GM10248 (cell line): ENCODE data around the gene SH3YL1.

Experiments
- CTCF ChIA-PET: fragments of 300-600 bp; sonication (Branson Sonifier 250); formaldehyde crosslinking; extraction: SDS; loops from one replicate; lab custom pipeline; 2021; ENCODE audit warnings: antibody characterized with exemption; lab: Yijun Ruan, JAX
- POLR2A ChIA-PET: fragments of 350-650 bp; sonication (Branson Sonifier 250); formaldehyde crosslinking; extraction: SDS; loops from one replicate; lab custom pipeline; 2020; ENCODE audit warnings: antibody characterized with exemption; lab: Yijun Ruan, JAX
- DNase-seq: peaks from one replicate; pipeline ENCODE4 v3.0.0; 2012; ENCODE audit errors: extremely low spot score
- TF ChIP-seq, protein P1 (sequence below): IDR thresholded peaks from 2 replicates; pipeline ENCODE4 v1.5.1; 2012; ENCODE audit warnings: mild to moderate bottlenecking, low read depth; ENCODE audit errors: extremely low read depth, missing control alignments, control extremely low read depth

SH3YL1 gene

DNA sequence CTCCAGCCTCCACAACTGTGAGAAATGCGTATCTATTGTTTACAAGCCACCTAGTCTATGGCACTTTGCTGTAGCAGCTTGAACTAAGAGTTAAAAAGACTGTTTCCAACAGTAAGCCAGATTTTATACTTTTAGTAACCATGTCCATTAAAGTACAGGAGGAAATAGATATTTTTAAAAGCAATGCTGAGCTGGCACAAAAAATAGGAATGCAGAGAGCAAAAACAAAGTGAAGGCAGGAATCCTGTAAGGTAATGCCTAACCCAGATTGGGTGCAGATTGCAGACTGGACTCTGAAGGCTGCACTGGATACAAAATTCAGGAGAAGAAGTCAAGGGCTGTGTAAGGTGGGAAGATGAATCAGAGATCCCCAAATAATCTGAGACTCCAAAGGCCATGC is 55.5 kb downstream of the SH3YL1 start:
- ChIA-PET CTCF (no interaction called here), POLR2A (no interaction called here)
- DNase-seq = no peak
- TF ChIP-seq, protein P1, sequence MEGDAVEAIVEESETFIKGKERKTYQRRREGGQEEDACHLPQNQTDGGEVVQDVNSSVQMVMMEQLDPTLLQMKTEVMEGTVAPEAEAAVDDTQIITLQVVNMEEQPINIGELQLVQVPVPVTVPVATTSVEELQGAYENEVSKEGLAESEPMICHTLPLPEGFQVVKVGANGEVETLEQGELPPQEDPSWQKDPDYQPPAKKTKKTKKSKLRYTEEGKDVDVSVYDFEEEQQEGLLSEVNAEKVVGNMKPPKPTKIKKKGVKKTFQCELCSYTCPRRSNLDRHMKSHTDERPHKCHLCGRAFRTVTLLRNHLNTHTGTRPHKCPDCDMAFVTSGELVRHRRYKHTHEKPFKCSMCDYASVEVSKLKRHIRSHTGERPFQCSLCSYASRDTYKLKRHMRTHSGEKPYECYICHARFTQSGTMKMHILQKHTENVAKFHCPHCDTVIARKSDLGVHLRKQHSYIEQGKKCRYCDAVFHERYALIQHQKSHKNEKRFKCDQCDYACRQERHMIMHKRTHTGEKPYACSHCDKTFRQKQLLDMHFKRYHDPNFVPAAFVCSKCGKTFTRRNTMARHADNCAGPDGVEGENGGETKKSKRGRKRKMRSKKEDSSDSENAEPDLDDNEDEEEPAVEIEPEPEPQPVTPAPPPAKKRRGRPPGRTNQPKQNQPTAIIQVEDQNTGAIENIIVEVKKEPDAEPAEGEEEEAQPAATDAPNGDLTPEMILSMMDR = no peak

DNA sequence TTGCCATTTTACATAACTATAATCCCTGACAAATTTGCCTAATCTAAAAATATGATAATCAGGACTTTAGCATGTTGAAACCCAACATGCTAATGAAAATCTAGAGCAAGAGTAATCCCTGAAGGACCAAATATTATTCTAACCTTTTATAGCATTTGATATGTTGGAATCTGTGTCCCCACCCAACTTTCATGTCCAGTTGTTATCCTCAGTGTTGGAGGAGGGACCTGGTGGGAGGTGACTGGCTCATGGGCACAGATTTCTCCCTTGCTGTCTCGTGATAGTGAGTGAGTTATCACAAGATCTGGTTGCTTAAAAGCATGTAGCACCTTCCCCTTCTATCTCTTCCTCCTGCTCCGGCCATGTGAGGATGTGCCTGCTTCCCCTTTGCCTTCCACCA is 59.8 kb downstream of the SH3YL1 start:
- no peak for DNase-seq
- CTCF ChIA-PET = no interaction called here
- TF ChIP-seq, protein P1 = no peak
- POLR2A ChIA-PET = no interaction called here

DNA sequence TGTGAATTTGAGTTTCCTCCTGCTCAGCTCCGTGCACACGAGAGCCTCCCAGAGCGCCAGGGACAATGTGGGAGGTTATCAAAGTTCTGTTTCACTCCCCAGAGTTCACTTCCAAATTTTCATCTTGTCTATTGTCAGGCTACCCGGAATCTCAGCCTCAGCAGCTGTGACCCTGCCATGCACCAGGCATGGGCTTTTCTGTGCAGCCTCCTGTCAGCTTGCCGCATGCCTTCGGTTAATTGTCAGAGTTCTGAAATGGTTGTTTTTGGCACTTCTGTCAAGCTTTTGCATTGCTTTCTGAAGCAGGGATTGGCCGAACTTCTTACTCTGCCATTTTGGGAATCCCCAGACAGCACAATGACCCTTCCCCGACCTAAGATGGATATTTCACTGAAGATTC is 60.4 kb downstream of the SH3YL1 start:
- TF ChIP-seq, protein P1 = no peak
- ChIA-PET POLR2A (no interaction called here), CTCF (no interaction called here)

DNA sequence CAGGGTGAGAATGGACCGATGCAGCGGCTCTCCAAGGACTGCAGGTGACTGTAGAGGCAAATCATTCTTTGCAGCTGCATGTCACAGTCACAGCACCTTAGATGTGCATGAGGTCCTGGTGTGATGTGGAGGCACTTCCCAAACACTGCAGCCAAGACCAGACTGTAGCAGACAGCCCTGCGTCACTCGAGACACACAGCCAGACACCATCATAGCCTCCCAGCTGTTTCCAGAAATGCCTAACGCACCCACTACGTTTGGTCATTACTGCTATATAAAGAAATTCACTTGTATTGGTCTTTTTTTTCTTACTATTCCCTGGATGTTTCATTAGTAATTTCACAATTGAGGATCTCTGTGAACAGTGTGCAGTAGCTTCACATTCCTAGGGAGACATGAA is 60.9 kb downstream of the SH3YL1 start:
- CTCF ChIA-PET = no interaction called here
- POLR2A ChIA-PET = no interaction called here
- TF ChIP-seq, protein P1 = no peak
- DNase-seq = no peak

More for the DNA sequence above, 60.4 kb downstream of the SH3YL1 start:
- no peak for DNase-seq

DNA sequence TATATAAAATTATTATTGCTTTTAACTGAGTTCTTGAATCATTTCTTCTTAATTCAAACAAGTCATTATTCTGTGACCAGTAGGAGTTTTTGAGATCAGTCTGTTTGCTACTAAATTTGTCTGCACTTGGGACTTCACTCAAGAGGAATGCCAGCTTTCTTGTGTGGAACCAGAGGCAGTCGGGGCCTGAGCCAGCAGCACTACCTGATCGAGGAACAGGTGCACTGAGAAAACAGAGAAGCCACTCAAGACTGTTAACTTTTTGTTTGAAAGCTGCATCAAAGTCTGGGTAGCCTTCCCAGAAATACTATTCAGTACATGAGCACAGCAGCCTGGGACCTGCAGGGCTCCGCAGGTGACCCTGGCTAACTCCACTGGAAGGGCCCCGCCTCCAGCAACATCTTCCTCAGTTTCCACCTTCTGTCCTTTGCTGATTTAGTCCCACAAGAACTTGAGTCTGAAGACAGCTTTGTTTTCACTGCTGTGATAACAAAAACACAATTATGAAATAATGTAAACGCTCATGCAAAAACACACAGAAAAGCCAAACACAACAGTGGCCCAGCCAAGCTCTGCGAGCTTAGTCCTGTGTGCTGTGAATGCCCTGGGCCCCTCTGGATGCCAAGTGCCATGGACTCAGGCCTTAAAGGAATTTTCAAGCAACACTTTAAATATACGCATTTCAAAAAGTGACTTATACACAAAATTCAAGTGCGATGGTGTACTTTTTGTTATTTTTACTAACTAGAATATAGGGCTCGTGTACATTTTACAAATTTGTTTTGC is 62.0 kb downstream of the SH3YL1 start:
- TF ChIP-seq, protein P1 = no peak
- POLR2A ChIA-PET = no interaction called here
- no peak for DNase-seq
- CTCF ChIA-PET = no interaction called here

DNA sequence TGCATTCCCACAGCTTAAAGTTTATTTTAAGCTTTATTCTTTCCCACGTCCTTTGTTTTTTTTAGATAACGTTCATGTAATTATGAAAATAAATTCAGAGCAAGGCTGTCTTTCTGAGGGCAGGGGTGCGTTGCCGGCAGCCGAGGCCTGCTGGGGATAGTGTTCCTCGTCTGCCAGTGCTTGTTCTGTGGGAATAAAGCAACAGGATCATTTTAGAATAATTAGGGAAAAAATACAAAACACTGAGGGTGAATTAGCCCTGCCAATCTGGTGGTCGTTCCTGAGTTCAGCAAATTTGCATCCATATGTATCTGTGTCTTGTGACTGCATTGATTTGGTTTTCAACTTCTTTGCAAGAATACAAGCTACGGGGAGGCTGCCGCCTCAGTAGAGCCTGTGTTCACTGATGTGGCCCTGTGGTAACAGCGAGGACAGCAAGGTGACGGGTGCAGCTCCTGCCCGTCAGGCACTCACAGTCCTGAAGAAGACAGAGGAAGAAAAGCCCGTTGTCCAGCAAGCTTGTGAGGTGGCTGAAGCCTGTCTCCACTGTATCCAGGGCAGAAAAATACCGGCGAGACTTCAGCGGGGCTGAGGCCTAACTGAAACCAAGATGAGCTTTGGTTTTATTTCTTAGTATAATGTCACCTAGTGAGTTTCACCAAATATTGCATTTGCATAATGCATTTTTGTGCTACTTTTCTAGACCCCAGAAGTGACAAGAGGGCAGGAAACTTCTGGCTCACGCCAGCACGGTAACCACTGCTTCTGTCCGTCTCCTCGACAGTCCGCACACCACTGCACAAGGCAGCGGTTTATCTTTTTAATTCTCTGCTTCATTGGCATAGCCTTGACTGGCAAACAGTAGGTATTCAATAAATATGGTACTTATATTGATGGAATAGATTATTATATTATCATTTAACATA is 64.5 kb downstream of the SH3YL1 start:
- POLR2A ChIA-PET = no interaction called here
- CTCF ChIA-PET = interaction anchor here (1.2 to 1.5 kb wide), 2 partner anchors 14 to 18 kb away, joined by 4 read pairs; no protein-coding TSS in a partner anchor
- no peak for DNase-seq
- TF ChIP-seq, protein P1 = no peak
